NCI-H524 treated with DMSO at 0.1 percent for 48 hours (cell line): ENCODE results near the gene ZNF239.
"Not testable (repeated sequence)": the region's sequence is repeated elsewhere in the genome, so short reads cannot be mapped to it uniquely, and the experiment has no call there.

Source experiments
- DNase-seq: peaks from one replicate; lab custom pipeline; 2025; lab: John Stamatoyannopoulos, UW

The ZNF239 gene

DNA sequence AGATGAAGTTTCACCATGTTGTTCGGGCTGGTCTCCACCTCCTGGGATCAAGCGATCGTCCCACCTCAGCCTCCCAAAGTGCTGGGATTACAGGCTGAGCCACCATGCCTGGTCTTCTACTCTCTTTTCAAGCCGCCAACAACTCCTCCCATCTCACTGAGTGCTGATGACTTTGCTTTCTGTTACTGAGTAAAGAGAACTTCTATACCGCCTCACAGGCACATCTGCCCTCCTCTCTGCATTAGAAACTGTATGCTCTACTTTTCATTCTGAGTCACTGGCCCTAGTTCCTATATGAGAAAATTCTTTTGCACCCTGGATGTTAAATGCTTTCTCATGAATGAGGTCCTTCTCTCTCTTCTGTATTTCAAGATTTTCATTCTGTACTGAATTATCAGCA lies 2.2 kb upstream of the ZNF239 start:
- no peak for DNase-seq

- DNase-seq, result no peak
These were observed 1.6 kb upstream of the ZNF239 start for GRCh38 chr10:43576062-43576461.

GRCh38 chr10:43574906-43575305 lies 490 bp upstream of the ZNF239 start:
- DNase-seq, result no peak

- no peak for DNase-seq
These were observed 991 bp downstream of the ZNF239 start for GRCh38 chr10:43573250-43574000.

- no peak for DNase-seq
These were observed 3.4 kb downstream of the ZNF239 start for GRCh38 chr10:43570971-43571370.

GRCh38 chr10:43569681-43570080 lies 4.7 kb downstream of the ZNF239 start:
- DNase-seq, result no peak

DNA sequence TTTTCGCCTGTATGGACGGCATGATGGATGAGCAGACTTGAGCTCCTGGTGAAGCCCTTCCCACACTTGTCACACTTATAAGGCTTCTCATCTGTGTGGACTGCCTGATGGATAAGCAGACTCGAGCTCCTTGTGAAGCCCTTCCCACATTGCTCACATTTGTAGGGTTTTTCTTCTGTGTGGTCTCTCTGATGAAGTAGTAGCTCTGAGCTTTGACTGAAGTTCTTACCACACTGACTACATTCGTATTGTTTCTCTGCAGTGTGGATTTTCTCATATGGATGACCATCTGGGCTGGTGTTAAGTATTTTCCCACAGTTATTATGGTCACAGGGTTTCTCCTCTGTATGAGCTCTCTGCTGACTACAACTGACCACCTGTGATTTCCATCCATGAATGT lies 17.2 kb downstream of the ZNF239 start:
- DNase-seq, result no peak

DNA sequence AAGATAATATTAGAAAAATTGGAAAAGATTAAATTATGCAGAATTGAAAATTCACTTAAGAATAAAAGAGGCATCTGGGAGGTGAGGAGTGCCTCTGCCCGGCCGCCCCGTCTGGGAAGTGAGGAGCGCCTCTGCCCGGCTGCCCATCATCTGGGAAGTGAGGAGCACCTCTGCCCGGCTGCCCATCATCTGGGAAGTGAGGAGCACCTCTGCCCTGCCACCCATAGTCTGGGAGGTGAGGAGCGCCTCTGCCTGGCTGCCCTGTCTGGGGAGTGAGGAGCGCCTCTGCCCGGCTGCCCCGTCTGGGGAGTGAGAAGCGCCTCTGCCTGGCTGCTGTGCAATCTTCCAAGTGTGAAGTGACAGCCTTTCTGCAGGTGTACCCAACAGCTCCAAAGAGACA lies 30.7 kb downstream of the ZNF239 start:
- DNase-seq, result not testable (repeated sequence)

DNA sequence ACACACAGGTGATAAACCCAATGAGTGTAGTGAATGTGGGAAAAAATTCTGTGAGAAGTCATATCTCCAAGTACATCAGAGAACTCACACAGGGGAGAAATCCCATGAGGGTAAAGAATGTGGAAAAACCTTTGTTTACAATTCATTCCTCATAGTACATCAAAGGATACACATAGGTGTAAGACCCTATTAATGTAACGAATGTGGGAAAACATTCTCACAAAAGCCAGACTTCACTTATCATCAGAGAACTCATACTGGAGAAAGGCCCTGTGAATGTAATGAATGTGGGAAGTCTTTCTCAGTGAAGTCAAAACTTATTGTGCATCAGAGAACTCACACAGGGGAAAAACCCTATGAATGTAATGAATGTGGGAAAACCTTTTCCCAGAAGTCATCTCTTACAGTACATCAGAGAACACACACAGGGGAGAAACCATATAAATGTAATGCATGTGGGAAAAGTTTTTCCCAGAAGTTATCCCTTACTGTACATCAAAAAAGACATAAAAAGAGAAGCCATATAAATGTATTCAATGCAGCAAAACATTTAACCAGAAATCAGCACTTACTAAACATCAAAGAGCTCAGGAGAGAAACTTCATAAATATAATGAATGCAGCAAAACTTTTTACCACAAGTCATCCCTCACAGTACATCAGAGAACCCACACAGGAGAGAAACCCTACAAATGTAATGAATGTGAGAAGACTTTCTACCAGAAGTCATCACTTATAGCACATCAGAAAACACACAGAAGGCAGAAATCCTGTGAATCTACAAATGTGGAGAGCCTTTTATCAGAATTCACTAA lies 49.8 kb downstream of the ZNF239 start:
- DNase-seq, result no peak
